ENCODE measurements around the gene SLC41A2.

Gene SLC41A2

GRCh38 chr12:104928036-104928745, 29.9 kb downstream of the SLC41A2 start:
- Histone ChIP-seq H3K4me1 (ENCODE audit: control insufficient read depth in 2 of 2, insufficient read depth in 1 of 2, low read depth in 1 of 2, low read length in 2 of 2) (no peaks in the 10 kb centered on the region), H2AFZ (ENCODE audit: low read length) (no peak overlapping the region)

GRCh38 chr12:104925501-104925900, 32.6 kb downstream of the SLC41A2 start:
- no peak overlapping the region for H3K14ac ChIP-seq (ENCODE audit: low read length)
- no peak overlapping the region for H3K4me3 ChIP-seq (ENCODE audit: low read length in 2 of 2)
- no peaks in the 10 kb centered on the region for H3K9me3 ChIP-seq (replicated peaks in 1 of 2; ENCODE audit: control insufficient read depth in 2 of 2, insufficient read depth in 1 of 2, low read depth in 1 of 2, low read length in 2 of 2)
- H3K23ac ChIP-seq (ENCODE audit: low read depth, low read length, poor library complexity) = no peak overlapping the region
- no peak overlapping the region for H4K91ac ChIP-seq (ENCODE audit: low read depth, low read length, poor library complexity)
- H3K4me1 ChIP-seq (ENCODE audit: control insufficient read depth in 2 of 2, insufficient read depth in 1 of 2, low read depth in 1 of 2, low read length in 2 of 2) = no peaks in the 10 kb centered on the region
- no CpG with 5 or more reads among the region's 7 CpGs for whole genome bisulfite sequencing, 2 donors (ENCODE audit: extremely low coverage in 2 of 2, insufficient read length in 2 of 2, insufficient replicate concordance in 1 of 2)
- H3K9ac ChIP-seq (ENCODE audit: low read depth, low read length, poor library complexity) = no peak overlapping the region
- no peak overlapping the region for H2BK15ac ChIP-seq (ENCODE audit: low read length)
- H4K8ac ChIP-seq (ENCODE audit: low read depth, low read length) = no peak overlapping the region
- no peak overlapping the region for H3K4me2 ChIP-seq (ENCODE audit: insufficient read depth, low read length, poor library complexity, severe bottlenecking)
- H3K18ac ChIP-seq (ENCODE audit: low read length) = no peak overlapping the region
- no peak overlapping the region for H2AK5ac ChIP-seq (ENCODE audit: low read depth, low read length)
- H3K36me3 ChIP-seq (replicated peaks in 1 of 2; ENCODE audit: control insufficient read depth in 2 of 2, insufficient read depth in 2 of 2, low read length in 2 of 2) = no peaks in the 10 kb centered on the region
- H3K4ac ChIP-seq (ENCODE audit: low read length) = no peak overlapping the region
- H3K79me1 ChIP-seq (ENCODE audit: low read depth, low read length) = no peaks in the 10 kb centered on the region
- DNase-seq (ENCODE audit: low spot score) = no peak
- no peak overlapping the region for H3K27ac ChIP-seq (replicated peaks; ENCODE audit: low read length)
- no peak overlapping the region for H2BK120ac ChIP-seq (ENCODE audit: low read depth, low read length)
- no peak overlapping the region for H2BK12ac ChIP-seq (ENCODE audit: low read length)
- H3K27me3 ChIP-seq (ENCODE audit: control insufficient read depth in 3 of 3, insufficient read depth in 3 of 3, low read depth in 1 of 3, low read length in 3 of 3) = peaks cover 0 to 3% (median 0%) of the 10 kb centered on the region in 3 experiments
- no peak overlapping the region for H2BK5ac ChIP-seq (ENCODE audit: low read length)
- no peak overlapping the region for H2AFZ ChIP-seq (ENCODE audit: low read length)

More at GRCh38 chr12:104928036-104928745, 29.9 kb downstream of the SLC41A2 start:
- Histone ChIP-seq H3K4me2 (ENCODE audit: insufficient read depth, low read length, poor library complexity, severe bottlenecking) (no peak overlapping the region), H2BK15ac (ENCODE audit: low read length) (no peak overlapping the region), H3K4ac (ENCODE audit: low read length) (no peak overlapping the region), H4K8ac (ENCODE audit: low read depth, low read length) (no peak overlapping the region), H3K36me3 (replicated peaks in 1 of 2; ENCODE audit: control insufficient read depth in 2 of 2, insufficient read depth in 2 of 2, low read length in 2 of 2) (no peaks in the 10 kb centered on the region), H3K14ac (ENCODE audit: low read length) (no peak overlapping the region), H2AK5ac (ENCODE audit: low read depth, low read length) (no peak overlapping the region), H2BK120ac (ENCODE audit: low read depth, low read length) (no peak overlapping the region), H3K9me3 (replicated peaks in 1 of 2; ENCODE audit: control insufficient read depth in 2 of 2, insufficient read depth in 1 of 2, low read depth in 1 of 2, low read length in 2 of 2) (no peaks in the 10 kb centered on the region), H2BK5ac (ENCODE audit: low read length) (no peak overlapping the region), H3K4me3 (ENCODE audit: low read length in 2 of 2) (no peak overlapping the region), H3K27ac (replicated peaks; ENCODE audit: low read length) (no peak overlapping the region), H3K23ac (ENCODE audit: low read depth, low read length, poor library complexity) (no peak overlapping the region), H3K18ac (ENCODE audit: low read length) (no peak overlapping the region), H4K91ac (ENCODE audit: low read depth, low read length, poor library complexity) (no peak overlapping the region), H3K27me3 (ENCODE audit: control insufficient read depth in 3 of 3, insufficient read depth in 3 of 3, low read depth in 1 of 3, low read length in 3 of 3) (peaks cover 0 to 3% (median 0%) of the 10 kb centered on the region in 3 experiments), H2BK12ac (ENCODE audit: low read length) (no peak overlapping the region), H3K9ac (ENCODE audit: low read depth, low read length, poor library complexity) (no peak overlapping the region), H3K79me1 (ENCODE audit: low read depth, low read length) (no peaks in the 10 kb centered on the region)
- no peak for DNase-seq (ENCODE audit: low spot score)
- no CpG with 5 or more reads among the region's 7 CpGs for WGBS, 2 donors (ENCODE audit: extremely low coverage in 2 of 2, insufficient read length in 2 of 2, insufficient replicate concordance in 1 of 2)

DNA sequence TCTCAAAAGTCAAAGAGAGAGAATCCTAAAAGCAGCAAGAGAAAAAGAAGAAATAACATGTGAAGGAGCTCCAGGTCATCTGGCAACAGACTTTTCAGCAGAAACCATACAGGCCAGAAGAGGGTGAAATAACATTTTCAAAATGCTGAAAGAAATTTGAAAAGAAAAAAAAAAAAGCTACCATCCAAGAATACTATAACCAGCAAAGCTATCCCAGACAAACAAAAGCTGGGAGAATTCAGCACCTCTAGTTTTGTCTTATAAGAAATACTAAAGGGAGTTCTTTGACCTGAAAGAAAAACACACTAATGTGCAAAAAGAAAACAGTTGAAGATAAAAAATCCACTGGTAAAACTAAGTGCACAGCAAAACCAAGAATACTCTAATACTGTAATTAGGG, 36.8 kb downstream of the SLC41A2 start:
- Histone ChIP-seq H4K91ac (ENCODE audit: low read depth, low read length, poor library complexity) (no peak overlapping the region), H3K18ac (ENCODE audit: low read length) (no peak overlapping the region), H3K4me1 (ENCODE audit: control insufficient read depth in 2 of 2, insufficient read depth in 1 of 2, low read depth in 1 of 2, low read length in 2 of 2) (no peaks in the 10 kb centered on the region), H3K79me1 (ENCODE audit: low read depth, low read length) (no peaks in the 10 kb centered on the region), H3K9me3 (replicated peaks in 1 of 2; ENCODE audit: control insufficient read depth in 2 of 2, insufficient read depth in 1 of 2, low read depth in 1 of 2, low read length in 2 of 2) (no peaks in the 10 kb centered on the region), H3K4me3 (ENCODE audit: low read length in 2 of 2) (no peak overlapping the region), H3K4ac (ENCODE audit: low read length) (no peak overlapping the region), H2AK5ac (ENCODE audit: low read depth, low read length) (no peak overlapping the region), H2BK12ac (ENCODE audit: low read length) (no peak overlapping the region), H4K8ac (ENCODE audit: low read depth, low read length) (no peak overlapping the region), H2BK5ac (ENCODE audit: low read length) (no peak overlapping the region), H2BK120ac (ENCODE audit: low read depth, low read length) (no peak overlapping the region), H3K36me3 (replicated peaks in 1 of 2; ENCODE audit: control insufficient read depth in 2 of 2, insufficient read depth in 2 of 2, low read length in 2 of 2) (no peaks in the 10 kb centered on the region), H3K23ac (ENCODE audit: low read depth, low read length, poor library complexity) (no peak overlapping the region), H3K4me2 (ENCODE audit: insufficient read depth, low read length, poor library complexity, severe bottlenecking) (no peak overlapping the region), H3K27ac (replicated peaks; ENCODE audit: low read length) (no peak overlapping the region), H2BK15ac (ENCODE audit: low read length) (no peak overlapping the region), H3K9ac (ENCODE audit: low read depth, low read length, poor library complexity) (no peak overlapping the region), H3K27me3 (ENCODE audit: control insufficient read depth in 3 of 3, insufficient read depth in 3 of 3, low read depth in 1 of 3, low read length in 3 of 3) (no peaks in the 10 kb centered on the region), H2AFZ (ENCODE audit: low read length) (no peak overlapping the region), H3K14ac (ENCODE audit: low read length) (no peak overlapping the region)
- no peak for DNase-seq (ENCODE audit: low spot score)

- no peak overlapping the region for H4K91ac ChIP-seq (ENCODE audit: low read depth, low read length, poor library complexity)
- H3K27ac ChIP-seq (replicated peaks; ENCODE audit: low read length) = no peak overlapping the region
- H4K8ac ChIP-seq (ENCODE audit: low read depth, low read length) = no peak overlapping the region
- H2AFZ ChIP-seq (ENCODE audit: low read length) = no peak overlapping the region
- no peak overlapping the region for H3K23ac ChIP-seq (ENCODE audit: low read depth, low read length, poor library complexity)
- no peak overlapping the region for H2BK15ac ChIP-seq (ENCODE audit: low read length)
- no peak overlapping the region for H2AK5ac ChIP-seq (ENCODE audit: low read depth, low read length)
- no peaks in the 10 kb centered on the region for H3K36me3 ChIP-seq (replicated peaks in 1 of 2; ENCODE audit: control insufficient read depth in 2 of 2, insufficient read depth in 2 of 2, low read length in 2 of 2)
- no peak overlapping the region for H2BK5ac ChIP-seq (ENCODE audit: low read length)
- no peaks in the 10 kb centered on the region for H3K9me3 ChIP-seq (replicated peaks in 1 of 2; ENCODE audit: control insufficient read depth in 2 of 2, insufficient read depth in 1 of 2, low read depth in 1 of 2, low read length in 2 of 2)
- peaks cover 0 to 5% (median 0%) of the 10 kb centered on the region in 3 experiments for H3K27me3 ChIP-seq (ENCODE audit: control insufficient read depth in 3 of 3, insufficient read depth in 3 of 3, low read depth in 1 of 3, low read length in 3 of 3)
- no peak overlapping the region for H3K14ac ChIP-seq (ENCODE audit: low read length)
- no peak overlapping the region for H3K9ac ChIP-seq (ENCODE audit: low read depth, low read length, poor library complexity)
- H2BK120ac ChIP-seq (ENCODE audit: low read depth, low read length) = no peak overlapping the region
- H3K4me3 ChIP-seq (ENCODE audit: low read length in 2 of 2) = no peak overlapping the region
- no peak overlapping the region for H3K4ac ChIP-seq (ENCODE audit: low read length)
- H3K79me1 ChIP-seq (ENCODE audit: low read depth, low read length) = no peaks in the 10 kb centered on the region
- DNase-seq (ENCODE audit: low spot score) = no peak
- no peak overlapping the region for H3K18ac ChIP-seq (ENCODE audit: low read length)
- no CpG with 5 or more reads among the region's 4 CpGs for WGBS, 2 donors (ENCODE audit: extremely low coverage in 2 of 2, insufficient read length in 2 of 2, insufficient replicate concordance in 1 of 2)
- H2BK12ac ChIP-seq (ENCODE audit: low read length) = no peak overlapping the region
- no peak overlapping the region for H3K4me2 ChIP-seq (ENCODE audit: insufficient read depth, low read length, poor library complexity, severe bottlenecking)
- H3K4me1 ChIP-seq (ENCODE audit: control insufficient read depth in 2 of 2, insufficient read depth in 1 of 2, low read depth in 1 of 2, low read length in 2 of 2) = no peaks in the 10 kb centered on the region
Observed at GRCh38 chr12:104911942-104912341, 46.1 kb downstream of the SLC41A2 start.

Measured in neuronal stem cell (in vitro differentiated cells).